Gastroesophageal sphincter (tissue), 3 donors: ENCODE data around the gene FAM9C.

ENCODE experiments used
- POLR2A ChIP-seq, 2 donors: fragments of 450-650 bp; IDR thresholded peaks; one replicate each; pipeline ENCODE4 v1.6.1; 2017; ENCODE audit warnings: antibody characterized with exemption in 2 of 2, mild to moderate bottlenecking in 2 of 2, moderate library complexity in 1 of 2
- TF ChIP-seq, protein P1 (sequence below), 4 experiments: fragments of 200-600 bp in 2 of 4; fragments of 450-650 bp in 2 of 4; sonication (generic) in 1 of 4; IDR thresholded peaks; one replicate each; pipeline ENCODE4 v1.5.1; 2017 to 2019; ENCODE audit warnings: antibody characterized with exemption in 4 of 4, mild to moderate bottlenecking in 2 of 4, moderate library complexity in 2 of 4

DNA sequence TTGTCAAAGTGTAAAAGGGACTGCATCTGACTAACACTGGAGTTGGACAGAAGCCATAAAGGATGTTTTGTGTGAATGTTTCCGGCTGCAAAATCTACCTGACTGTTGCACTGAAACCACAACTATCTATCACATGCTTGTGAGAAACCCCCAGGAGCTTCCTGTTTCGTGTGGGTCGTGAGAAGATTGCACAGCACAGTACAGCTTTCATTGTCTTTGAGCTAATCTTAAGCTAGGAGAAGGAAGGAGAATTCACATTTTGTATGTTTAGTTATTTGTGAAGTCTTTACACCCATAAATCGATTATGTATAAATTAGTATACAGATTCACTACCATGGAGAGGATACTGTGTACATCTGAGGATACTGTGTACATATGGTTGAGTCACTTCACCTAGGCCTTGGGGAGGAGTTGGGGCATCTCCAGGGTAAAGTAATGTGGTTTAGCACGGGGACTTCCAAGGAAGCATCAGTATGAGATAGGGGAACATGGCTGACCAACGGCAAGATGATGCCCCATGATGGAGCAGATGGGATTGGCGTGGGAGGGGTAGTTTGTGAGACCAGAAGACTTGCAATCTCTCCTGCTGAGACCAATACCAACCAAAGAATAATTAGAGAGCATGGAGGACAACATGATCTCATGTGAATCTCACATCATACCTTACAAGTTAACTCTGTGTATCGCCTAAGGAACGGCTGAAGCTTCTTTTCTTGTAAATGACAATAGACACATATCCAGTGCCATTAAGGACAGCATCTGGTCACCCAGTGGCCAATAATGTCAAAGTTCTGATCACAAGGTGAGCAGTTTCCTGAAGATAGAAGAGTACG lies 43.1 kb upstream of the FAM9C start:
- no peak for TF ChIP-seq POLR2A (IDR thresholded peaks at IDR 0.05)
- TF ChIP-seq, protein P1, sequence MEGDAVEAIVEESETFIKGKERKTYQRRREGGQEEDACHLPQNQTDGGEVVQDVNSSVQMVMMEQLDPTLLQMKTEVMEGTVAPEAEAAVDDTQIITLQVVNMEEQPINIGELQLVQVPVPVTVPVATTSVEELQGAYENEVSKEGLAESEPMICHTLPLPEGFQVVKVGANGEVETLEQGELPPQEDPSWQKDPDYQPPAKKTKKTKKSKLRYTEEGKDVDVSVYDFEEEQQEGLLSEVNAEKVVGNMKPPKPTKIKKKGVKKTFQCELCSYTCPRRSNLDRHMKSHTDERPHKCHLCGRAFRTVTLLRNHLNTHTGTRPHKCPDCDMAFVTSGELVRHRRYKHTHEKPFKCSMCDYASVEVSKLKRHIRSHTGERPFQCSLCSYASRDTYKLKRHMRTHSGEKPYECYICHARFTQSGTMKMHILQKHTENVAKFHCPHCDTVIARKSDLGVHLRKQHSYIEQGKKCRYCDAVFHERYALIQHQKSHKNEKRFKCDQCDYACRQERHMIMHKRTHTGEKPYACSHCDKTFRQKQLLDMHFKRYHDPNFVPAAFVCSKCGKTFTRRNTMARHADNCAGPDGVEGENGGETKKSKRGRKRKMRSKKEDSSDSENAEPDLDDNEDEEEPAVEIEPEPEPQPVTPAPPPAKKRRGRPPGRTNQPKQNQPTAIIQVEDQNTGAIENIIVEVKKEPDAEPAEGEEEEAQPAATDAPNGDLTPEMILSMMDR (IDR thresholded peaks at IDR 0.05) = no peak
